Kasumi-1 (cell line): ENCODE measurements around the gene POLR1H.

ENCODE experiments used
- DNase-seq, 2 experiments: peaks; one replicate each; lab custom pipeline; 2025; lab: John Stamatoyannopoulos, UW

The POLR1H gene

DNA sequence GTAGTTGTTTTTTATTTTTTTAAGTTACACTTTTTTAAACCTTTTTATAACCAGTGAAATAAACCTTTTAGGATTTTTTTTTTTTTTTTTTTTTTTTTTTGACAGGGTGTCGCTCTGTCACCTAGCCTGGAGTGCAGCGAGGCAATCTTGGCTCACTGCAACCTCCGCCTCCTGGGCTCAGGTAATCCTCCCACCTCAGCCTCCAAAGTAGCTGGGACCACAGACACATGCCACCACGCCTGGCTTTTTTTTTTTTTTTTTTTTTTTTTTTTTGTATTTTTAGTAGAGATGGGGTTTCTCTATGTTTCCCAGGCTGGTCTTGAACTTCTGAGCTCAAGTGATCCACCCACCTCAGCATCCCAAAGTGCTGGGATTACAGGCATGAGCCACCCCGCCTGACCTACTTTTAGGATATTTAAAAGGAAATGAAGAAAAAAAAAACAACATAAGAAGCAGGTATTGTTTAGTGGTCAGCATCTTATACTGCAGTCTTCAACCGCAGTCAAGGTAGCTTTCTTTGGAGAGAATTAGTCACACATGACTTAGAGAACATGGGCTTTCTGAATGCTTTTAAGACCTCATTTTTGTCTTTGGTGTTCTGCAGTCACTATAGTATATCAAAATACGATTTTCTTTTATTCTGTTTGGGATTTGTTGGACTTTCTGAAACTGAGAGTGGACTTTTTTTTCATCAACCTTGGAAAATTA lies 1.6 kb downstream of the POLR1H start:
- DNase-seq = no peak

GRCh38 chr6:30063315-30063714 lies 2.2 kb downstream of the POLR1H start:
- no peak for DNase-seq

DNA sequence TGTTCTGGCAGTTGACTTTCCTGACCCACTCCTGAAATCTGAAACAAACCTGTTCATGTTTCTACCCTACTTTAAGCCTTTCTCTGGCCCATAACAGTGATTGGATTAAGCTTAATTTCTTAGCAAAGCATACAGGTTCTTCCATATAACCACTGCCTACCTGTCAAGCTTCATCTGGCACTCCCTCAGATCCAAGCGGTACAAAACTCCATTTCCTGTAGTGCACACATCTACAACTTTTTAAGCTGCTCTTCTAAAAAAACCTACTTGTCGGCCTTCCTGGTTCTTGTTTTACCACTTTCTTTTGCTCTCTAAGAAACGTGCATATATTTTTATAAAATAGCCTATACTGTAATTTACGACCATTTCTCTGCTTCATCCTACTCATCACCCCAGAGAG lies 5.0 kb downstream of the POLR1H start:
- no peak for DNase-seq

- peak; percentile 100 for DNase-seq
Measured at GRCh38 chr6:30066577-30067459, 5.8 kb downstream of the POLR1H start, which contains the start of gene PPP1R11. Gene PPP1R11, plus strand, starts transcription at chr6:30067198. Its CDS starts 213 bp downstream, at chr6:30067411.

- no peak for DNase-seq
Measured at GRCh38 chr6:30067460-30068139, 6.5 kb downstream of the POLR1H start.

GRCh38 chr6:30071081-30071818 lies 10.2 kb downstream of the POLR1H start:
- DNase-seq = no peak

DNA sequence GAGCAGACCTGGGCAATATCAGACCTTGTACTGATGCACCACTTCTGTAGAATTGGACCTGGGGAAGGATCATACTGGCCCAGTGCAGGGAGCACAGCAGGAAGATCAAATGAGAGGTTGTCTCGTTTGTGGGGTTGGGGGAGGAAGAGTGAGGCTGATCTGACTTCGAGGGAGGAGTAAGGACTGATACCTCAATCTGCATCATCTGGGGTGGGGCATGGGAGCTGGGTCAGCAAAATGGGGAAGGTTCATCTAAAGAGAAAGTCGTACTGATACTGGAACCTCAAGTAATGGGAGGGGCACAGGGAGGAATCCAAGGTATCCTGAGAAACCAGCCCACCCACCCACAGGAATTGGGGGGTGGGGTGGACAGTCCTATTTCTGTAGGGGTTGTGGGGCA lies 10.8 kb downstream of the POLR1H start:
- DNase-seq = no peak

- no peak for DNase-seq
Measured at GRCh38 chr6:30073489-30074235, 12.6 kb downstream of the POLR1H start.

DNA sequence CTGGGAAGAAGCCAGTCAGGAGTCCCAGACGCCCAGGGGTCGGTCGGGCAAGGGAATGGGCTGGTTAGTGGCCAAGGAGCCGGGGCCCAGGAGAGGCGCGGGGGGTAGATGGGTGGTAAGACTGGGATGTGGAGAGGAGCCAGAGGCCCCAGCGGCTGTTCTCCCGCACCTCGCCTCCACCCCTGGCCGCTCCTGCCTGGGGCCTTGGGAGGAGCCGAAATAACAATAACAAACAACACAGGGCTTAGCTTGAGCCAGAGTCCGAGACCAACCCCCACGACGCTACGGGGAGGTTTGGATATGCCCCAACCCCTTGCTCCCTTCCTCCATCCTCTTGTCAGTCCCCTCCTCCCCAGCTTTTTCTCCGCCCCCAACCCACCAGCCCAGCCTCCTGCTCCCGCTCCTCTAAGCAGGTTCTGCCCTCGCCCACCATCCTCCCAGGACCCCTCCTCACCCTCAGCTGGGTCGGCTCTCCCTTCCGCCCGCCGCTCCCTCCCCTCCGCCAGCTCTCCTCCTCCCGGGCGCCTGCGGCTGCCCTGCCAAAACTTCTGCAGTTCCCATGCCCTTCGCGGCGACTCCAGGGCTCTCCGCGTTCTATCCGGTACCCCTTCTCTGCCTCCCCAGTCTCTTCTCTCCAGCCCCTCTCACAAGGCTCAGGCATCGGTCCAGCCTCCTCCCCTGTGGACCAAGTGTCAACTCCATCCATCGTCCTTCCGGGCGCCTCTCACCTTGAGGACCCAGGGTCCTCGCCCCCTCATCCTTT lies 13.4 kb downstream of the POLR1H start:
- no peak for DNase-seq

DNA sequence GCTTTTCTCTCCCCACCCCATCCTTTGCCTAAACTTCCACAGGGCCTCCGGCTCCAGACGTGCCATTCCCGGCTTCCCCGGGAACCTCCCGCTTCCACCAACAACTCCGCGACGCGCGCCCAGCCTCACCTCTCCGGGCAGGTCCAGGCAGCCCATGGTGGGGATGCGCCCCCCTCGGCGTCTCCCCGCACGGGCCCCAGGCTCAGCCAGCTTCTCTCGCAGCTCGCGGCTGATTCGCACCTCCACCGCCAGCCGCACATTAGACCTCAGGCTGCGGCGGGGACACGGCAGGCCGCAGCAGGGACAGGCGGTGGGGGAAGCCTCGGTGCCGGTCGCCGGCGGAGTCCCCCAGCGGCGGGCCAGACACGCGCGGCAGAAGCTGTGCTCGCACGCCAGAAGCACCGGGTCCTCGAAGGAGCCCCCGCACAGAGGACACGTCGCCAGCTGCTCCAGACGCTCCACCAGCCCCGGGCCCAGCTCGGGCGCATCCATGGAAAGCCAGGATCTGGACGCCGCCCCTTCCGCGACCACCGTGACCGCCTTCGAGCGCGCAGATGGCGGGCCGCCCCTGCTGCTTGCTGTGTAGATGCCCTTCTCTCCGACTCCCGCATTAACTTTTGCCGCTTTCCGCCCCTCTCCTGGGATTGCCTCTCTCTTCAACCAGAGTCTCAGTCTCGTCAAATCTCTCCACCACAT lies 14.2 kb downstream of the POLR1H start, which contains the start of gene RNF39:
RNF39 (minus strand) TSS at position 676 of the 696 bp plus-strand sequence; CDS start at position 492, 184 bp downstream.
- no peak for DNase-seq

GRCh38 chr6:30075790-30076732 lies 15.0 kb downstream of the POLR1H start:
- no peak for DNase-seq

DNA sequence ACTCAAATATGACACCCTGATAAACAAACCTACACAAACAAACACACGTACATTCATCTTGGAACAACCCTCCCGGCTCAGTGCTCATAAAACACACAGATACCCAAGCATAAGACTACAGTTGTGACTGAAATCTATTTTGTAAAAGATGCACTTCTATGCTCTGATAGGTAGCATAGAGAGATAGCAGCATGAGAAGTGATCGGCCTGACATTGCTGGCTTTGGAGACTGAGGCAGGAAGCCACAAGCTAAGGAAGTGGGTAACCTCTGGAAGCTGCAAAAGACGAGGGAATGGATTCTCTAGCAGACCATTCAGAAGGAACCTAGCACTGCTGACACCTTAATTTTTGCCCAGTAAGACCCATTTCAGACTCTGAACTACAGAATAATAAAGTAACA lies 16.2 kb downstream of the POLR1H start:
- DNase-seq = no peak

DNA sequence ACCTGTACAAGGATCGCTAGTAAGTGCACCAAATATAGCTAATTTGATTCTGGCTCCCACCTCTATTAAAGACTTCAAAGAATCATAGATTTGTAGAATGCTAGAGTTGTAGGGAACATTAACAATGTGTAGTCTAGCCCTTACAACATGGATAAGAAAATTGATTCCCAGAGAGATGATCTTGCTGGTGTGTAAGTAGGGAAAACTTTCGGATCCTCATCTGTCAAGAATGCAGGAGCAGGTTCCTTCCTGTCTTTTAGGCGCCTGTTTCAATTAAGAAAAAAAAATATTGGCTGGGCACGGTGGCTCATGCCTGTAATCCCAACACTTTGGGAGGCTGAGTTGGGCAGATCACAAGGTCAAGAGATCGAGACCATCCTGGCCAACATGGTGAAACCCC lies 26.8 kb downstream of the POLR1H start:
- no peak for DNase-seq

- no peak for DNase-seq
Measured at GRCh38 chr6:30091577-30092381, 30.7 kb downstream of the POLR1H start.

DNA sequence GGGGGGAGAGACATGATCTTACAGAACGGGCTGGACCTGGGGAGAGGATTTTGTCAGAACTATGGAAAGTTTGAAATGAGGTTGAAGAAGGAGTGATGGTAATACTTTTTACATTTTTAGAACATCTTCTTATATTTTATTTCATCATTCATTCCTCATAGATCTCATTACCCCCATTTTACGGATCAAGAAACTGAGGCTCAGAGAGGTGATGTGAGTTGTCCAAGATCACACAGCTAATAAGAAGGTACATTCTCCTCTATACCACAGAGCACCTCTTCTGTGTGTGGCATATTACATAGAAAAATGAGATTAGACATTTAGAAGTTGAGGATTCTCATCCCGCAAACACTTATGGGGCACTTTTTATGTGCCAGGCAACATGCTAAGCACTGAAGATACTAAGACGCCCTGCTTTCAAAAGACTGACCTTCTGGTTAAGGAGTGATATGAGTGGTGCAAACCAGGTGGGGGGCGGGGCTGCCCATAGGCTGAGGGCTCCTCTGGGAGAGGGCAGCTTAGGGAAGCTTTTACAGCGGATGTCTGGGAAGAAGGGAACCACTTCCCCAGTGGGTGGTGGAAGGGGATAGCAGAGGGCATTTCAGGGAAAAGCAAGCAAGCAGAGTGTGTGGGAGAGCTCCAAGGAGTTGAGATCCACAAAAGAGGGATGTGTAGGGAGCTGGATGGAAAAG lies 31.9 kb downstream of the POLR1H start:
- DNase-seq = no peak

GRCh38 chr6:30093951-30094661 lies 33.0 kb downstream of the POLR1H start:
- no peak for DNase-seq
